ENCODE results near the gene HAND2. TPM values are rescaled to one million over a fixed set of nuclear protein-coding genes. Genes with fewer than 3 reads are reported as not detected.
A peak's percentile ranks its signal among the peaks of the same experiment; 100 is the strongest.

Gene HAND2
- polyA plus RNA-seq, 10 donors = 0.15 to 2.5 (median 0.39) TPM; not detected in 3

DNA sequence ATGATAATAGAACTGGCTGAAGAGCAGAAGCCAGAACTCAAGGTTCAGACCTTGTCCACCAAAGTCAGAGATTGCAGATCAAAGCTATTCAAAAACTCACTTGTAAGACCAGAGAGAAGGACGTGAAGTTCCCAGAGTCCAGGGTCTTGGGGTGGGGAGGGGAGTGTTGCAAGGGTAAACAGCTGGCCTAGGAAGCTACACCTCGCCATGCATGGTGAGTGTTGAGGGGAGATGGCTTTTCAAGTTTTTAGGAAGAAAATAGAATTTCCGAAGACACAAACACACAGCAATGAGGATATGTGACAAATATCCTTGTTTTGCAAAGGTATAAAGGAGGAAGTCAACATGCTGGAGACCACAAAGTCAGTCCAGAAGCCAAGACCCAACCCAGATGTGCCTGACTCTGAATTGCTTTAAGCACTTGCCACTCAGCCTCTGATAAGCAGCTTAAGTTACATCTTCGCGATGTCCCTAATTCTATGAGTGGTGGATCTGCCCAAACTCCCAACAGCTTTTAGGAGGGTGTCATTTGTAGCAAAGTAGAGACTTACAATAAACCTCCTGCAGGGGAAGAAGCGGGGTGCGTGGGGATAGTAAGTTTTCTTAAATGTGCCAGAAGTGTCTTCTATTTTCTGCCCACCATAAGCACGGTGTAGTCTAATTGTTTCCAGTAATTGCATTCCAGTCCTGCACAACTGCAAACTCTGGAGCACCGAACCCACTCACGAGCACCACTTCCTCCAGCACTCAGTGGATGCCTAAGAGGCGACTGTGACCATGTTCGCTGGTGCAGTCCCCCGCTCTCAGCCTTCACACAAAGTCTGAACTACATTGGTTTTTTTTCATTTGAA is 26.5 kb downstream of the HAND2 start:
- no peak for DNase-seq

DNA sequence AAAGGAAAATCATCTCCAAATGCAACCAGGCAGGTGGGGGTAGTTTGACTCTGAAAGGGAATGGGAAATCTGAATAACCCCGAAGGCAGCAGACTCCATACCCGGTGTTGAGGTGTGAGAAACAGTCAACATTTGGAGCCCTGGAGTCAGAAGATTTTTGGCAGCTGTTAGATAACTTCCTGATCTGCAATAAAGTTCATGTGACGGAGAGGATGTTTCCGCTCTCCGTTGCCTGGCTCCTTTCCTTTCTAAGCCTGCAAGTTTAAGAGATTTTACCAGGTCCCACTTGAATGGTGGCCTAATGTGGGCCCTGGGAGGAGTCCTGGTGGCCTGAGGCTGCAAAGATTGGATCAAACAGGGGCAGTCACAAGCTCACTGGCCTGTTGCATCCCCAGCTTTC is 27.7 kb downstream of the HAND2 start:
- DNase-seq = no peak

DNA sequence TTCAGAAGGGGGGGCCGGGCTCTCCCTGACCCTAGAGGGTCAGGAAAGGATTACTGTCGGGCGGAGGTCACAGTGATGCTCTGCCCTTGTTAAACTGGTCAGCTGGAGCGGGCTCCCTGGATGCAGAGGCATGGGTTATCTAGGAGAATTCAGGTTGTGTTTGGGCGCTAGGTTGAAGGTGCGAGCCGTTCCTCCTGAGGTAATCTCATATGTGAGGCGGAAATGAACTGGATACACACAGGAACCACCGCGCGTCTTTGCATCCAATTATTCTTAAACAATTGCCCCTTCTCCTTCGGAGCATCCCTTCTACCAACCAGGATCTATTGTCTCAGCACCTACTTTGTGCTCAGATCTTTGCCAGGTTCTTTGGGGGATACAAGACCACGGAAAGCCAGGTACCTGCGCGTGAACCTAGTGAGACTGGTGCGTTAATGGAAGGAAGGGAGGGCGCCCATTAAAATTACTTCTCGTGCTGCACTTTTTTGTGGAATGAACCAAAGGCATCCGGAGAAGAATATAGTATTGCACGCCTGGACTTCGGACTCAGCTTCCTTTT is 28.4 kb downstream of the HAND2 start:
- DNase-seq = no peak

DNA sequence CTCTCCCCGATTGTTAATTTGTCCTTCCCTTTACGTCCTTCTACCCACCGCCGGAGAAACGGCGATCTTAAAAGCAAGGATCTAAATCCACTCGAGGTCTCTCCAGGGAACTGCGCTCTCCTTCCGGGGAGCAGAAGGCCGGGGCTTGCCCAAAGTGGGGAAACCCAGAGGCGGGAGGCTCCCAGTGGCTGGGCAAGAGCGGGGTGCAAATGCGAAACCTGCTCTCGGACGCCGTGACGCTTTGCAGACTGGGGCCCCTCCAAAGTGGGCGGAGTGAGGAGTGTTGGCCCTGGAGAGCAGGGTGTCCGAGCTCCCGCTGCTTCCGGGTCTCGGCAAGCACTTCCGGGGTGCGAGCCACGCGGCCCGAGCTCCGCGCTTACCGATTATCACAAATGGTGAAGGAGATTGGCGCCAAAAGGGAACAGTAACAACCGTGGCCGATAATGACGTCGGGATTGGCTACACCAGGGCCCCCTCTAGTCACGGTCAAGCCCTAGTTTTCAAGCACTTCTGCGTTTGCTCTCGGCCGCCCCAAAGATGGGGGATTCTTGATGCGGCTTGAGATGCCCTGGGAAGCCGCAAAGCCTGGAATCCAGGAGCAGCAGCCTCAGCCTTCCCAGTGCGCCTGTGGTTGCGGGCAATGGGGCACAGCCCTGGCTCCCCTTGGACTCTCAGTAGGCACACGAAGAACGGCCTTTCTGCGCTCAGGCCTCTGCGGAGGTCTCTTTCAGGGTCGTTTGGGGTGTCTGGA is 29.0 kb downstream of the HAND2 start:
- DNase-seq = no peak

GRCh38 chr4:173499658-173500535 is 30.1 kb downstream of the HAND2 start:
- no peak for DNase-seq

DNA sequence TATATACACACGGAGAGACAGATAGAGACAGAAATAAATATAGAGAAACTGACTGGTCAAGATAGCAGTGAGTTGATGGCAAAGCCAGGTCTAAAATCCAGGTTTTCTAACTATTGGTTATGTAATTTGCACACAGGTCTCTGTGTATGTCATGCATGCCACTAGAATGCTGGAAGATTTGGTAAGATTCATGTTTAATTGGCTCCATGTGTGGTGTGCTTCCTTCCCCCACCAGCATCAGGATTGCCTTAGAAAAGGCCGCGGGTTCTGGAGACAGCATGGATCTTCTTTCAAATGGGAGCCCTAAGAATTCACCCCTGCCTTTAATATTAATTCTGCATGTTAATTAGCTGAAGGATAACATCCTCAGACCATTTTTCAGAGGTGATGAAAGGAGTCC is 31.3 kb downstream of the HAND2 start:
- DNase-seq = no peak

GRCh38 chr4:173498023-173498422 is 32.0 kb downstream of the HAND2 start:
- DNase-seq = no peak

- peak; percentile 50 to 75 (median 51) for DNase-seq
These were observed 35.7 kb downstream of the HAND2 start for GRCh38 chr4:173494013-173494970.

GRCh38 chr4:173493041-173493440 is 37.0 kb downstream of the HAND2 start:
- DNase-seq = no peak

DNA sequence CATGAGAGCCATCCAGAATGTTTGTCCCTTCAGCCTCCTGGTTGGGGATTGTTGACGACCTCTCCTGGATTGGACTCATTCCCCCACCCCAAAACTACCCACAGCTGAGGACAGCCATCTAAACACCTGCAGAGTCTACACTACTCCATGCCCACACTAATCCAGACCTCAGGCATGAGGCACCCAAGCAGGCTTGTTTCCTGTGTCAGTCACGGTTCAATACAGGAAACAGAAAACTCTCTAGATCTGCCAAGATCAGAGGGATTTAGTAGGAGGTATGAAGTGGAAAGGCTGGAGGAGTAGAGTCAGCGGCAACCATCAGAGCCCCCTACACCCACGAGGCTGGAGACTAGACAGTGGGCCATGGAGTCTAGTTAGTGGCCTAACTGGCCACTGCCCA is 37.7 kb downstream of the HAND2 start:
- DNase-seq = no peak

- peak in 1 of 3 donors; percentile 45 for DNase-seq
These were observed 39.1 kb downstream of the HAND2 start for GRCh38 chr4:173490817-173491528.

- no peak for DNase-seq
These were observed 39.8 kb downstream of the HAND2 start for GRCh38 chr4:173490256-173490655.

GRCh38 chr4:173489514-173489913 is 40.5 kb downstream of the HAND2 start:
- DNase-seq = peak in 1 of 3 donors; percentile 58

GRCh38 chr4:173488656-173489055 is 41.4 kb downstream of the HAND2 start:
- no peak for DNase-seq

DNA sequence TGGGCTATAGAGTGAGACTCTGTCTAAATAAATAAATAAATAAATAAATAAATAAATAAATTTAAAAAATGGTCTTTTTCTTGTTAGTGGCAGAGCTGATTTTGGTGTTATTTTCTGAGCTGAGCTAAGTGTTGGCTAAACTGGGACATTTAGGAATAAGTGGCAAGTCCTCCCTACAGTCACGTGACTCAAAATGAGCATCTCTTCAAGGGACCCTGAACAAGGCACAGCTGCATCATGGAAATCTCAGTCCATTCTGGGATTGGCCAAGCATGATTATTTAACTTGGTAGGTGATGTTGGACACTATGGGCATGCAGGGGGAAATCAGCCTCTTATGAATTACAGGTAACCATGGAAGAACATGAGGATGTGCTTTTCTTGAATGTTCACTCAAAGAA is 42.0 kb downstream of the HAND2 start:
- no peak for DNase-seq

DNA sequence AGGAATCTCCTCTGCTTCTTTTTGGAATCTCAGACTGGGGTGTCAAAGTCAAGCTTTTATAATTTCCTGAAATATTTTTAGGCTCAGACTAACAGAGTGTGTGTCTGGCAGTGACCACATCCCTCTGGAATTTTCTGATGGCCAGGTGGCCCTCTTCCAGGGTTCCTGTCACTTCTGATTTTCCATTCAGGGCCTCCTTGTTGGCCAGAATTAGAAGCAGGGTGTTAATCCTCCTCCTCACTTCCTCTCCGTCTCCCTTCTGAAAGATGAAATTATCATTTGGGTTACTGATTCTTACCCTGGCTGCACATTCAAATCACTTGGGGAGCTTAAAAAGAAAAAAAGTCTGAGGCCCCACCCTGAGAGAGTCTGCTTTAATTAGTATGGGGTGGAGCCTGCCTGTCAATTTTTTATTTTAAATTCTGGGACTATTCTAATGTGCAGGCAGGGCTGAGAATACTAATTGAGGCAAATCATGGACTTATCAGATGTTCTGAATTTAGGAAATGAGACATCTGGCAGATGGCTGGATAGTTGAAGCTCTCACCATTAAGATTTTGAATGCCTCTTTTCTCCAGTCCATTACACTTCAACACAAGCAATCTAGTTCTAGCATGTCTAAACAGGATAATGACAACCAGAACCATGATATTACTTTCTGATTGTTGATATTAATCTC is 43.2 kb downstream of the HAND2 start:
- no peak for DNase-seq

- no peak for DNase-seq
These were observed 44.9 kb downstream of the HAND2 start for GRCh38 chr4:173485164-173485563.

DNA sequence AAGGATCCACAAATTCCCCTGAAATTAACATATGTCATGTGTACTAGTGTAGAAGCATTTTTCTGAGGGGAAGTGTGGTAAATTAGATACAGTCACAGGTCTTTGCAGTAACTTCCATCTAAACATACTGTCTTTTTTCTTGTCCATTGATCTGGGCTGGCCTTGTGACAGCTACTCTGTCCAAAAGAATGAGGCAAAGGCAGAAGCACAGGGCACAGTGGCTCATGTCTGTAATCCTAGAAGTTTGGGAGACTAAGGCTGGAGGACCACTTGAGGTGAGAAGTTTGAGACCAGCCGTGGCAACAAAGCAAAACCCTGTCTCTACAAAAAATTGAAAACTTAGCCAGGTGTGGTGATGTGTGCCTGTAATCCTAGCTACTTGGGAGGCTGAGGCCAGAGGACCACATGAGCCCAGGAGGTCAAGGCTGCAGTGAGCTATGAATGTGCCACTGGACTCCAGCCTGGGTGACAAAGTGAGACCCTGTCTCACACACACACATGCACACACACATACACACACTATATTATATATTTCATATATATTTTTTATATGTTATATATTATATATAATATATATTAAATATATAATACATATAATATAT is 47.6 kb downstream of the HAND2 start:
- no peak for DNase-seq

GRCh38 chr4:173478913-173479283 is 51.1 kb downstream of the HAND2 start:
- no peak for DNase-seq

Data from muscle of back (tissue), 11 donors.